Measurements from ENCODE around the gene PNMT. TPM values are rescaled to one million over a fixed set of nuclear protein-coding genes. Genes with fewer than 3 reads are reported as not detected.
A peak's percentile ranks its signal among the peaks of the same experiment; 100 is the strongest.

PNMT gene
- total and polyA plus RNA-seq, 2 donors (not counting 3 experiments of a cell fraction or from before 2014, with no cell fraction given), result 0.11 TPM; not detected in 1

DNA sequence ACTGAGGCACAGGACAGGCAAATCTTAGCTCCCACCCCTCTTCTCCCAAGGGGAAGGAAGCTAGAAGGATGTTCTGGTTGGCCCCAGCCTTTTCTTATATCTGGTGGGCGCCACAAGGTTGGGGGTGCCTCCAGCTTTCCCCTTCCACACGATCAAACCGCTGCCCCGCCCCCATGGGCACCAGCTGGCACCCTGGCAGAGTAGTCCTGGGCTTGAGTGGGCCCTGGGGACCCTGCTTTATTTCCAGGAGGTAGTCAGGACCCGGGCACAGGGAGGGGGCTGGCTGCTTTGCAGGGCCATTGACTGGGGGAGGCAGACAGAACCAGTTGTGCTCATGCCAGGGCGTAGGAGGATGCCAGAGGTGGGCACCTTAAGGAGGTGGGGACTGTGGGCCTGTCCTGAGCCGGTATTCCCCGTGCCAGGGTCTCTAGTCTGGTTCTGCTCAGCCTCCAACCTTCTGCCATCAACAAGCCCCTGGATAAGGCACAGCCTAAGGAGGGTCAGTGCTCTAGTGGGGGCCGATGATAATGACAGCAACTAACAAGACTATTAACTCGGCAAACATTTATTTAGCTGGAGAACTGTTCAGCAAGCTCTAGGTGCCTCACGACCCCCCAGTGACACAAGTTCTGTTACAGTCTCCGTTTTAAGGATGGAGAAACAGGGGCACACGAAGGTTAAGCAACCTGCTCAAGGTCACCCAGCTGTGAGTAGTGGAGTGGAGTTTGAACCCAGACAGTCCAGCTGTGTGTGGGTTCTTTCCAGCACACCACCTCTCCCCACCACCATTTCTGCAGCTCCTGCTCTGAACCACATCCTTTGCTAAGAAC is 49.1 kb upstream of the PNMT start:
- BruUV-seq (replicated peaks), result no TSS peak
- Histone ChIP-seq H3K79me2 (ENCODE audit: control insufficient read depth, insufficient read depth, low read length) (no peaks in the 10 kb centered on the region), H3K9me1 (replicated peaks; ENCODE audit: control insufficient read depth, extremely low read depth, insufficient read depth, low read length) (no peaks in the 10 kb centered on the region), H3K9me3 (replicated peaks; ENCODE audit: control insufficient read depth, insufficient read depth, low read length) (no peaks in the 10 kb centered on the region), H3K9ac (replicated peaks; ENCODE audit: extremely low read depth, insufficient read depth, low read length) (no peak overlapping the region), H3K27me3 (ENCODE audit: control insufficient read depth in 2 of 2, insufficient read depth in 2 of 2, low read length in 2 of 2) (peaks cover 3 to 8% of the 10 kb centered on the region in 2 experiments), H3K27ac (ENCODE audit: insufficient read depth, low read depth, low read length) (no peak overlapping the region), H3K4me1 (ENCODE audit: control insufficient read depth, extremely low read depth, insufficient read depth, low read length) (peaks cover 10% of the 10 kb centered on the region), H3K4me3 (replicated peaks in 1 of 3; ENCODE audit: insufficient read depth in 1 of 3, low read depth in 1 of 3, low read length in 3 of 3) (no peak overlapping the region), H4K20me1 (replicated peaks; ENCODE audit: control insufficient read depth, extremely low read depth, insufficient read depth, low read length) (no peaks in the 10 kb centered on the region), H3K4me2 (ENCODE audit: insufficient read depth, low read length) (peak overlapping the region; percentile 90), H2AFZ (ENCODE audit: low read depth, low read length) (peak overlapping the region; percentile 49), H3K36me3 (ENCODE audit: control insufficient read depth in 2 of 2, extremely low read depth in 1 of 2, insufficient read depth in 2 of 2, low read length in 2 of 2) (no peaks in the 10 kb centered on the region)
- intact Hi-C loops (cut with micrococcal nuclease) (no loop called here), dilution Hi-C loops (cut with MboI; ENCODE audit: extremely low pct_ligation_motif_present, low sequenced_read_pairs) (no loop called here)
- ChIA-PET POLR2A (interaction anchor here (0.6 kb wide), 1 partner anchor 48 kb away, joined by 9 read pairs; no protein-coding TSS in a partner anchor), CTCF (interaction anchor here (3.8 to 5.8 kb wide), 5 partner anchors 13 to 135 kb away, joined by 84 to 291 read pairs (median 141); partner anchors contain the start of genes PNMT and TCAP)
- FAIRE-seq (no peak), DNase-seq (ENCODE audit: low read depth, low spot score) (no peak)
- TF ChIP-seq MYC (IDR thresholded peaks at IDR 0.05; ENCODE audit: low read depth, low read length), result no peak
- TF ChIP-seq FOS (IDR thresholded peaks at IDR 0.05; ENCODE audit: borderline replicate concordance, insufficient read depth, low read length), result no peak
- TF ChIP-seq POLR2AphosphoS5 (IDR thresholded peaks at IDR 0.05; ENCODE audit: insufficient read depth, low read depth, low read length), result no peak
- no peak for TF ChIP-seq EZH2 (IDR thresholded peaks at IDR 0.05; ENCODE audit: borderline replicate concordance, low read depth, low read length, severe bottlenecking)
- TF ChIP-seq, protein P1, sequence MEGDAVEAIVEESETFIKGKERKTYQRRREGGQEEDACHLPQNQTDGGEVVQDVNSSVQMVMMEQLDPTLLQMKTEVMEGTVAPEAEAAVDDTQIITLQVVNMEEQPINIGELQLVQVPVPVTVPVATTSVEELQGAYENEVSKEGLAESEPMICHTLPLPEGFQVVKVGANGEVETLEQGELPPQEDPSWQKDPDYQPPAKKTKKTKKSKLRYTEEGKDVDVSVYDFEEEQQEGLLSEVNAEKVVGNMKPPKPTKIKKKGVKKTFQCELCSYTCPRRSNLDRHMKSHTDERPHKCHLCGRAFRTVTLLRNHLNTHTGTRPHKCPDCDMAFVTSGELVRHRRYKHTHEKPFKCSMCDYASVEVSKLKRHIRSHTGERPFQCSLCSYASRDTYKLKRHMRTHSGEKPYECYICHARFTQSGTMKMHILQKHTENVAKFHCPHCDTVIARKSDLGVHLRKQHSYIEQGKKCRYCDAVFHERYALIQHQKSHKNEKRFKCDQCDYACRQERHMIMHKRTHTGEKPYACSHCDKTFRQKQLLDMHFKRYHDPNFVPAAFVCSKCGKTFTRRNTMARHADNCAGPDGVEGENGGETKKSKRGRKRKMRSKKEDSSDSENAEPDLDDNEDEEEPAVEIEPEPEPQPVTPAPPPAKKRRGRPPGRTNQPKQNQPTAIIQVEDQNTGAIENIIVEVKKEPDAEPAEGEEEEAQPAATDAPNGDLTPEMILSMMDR (IDR thresholded peaks at IDR 0.05; ENCODE audit: extremely low read depth in 1 of 2, insufficient read depth in 1 of 2, low read depth in 1 of 2, low read length in 2 of 2), result no peak
- TF ChIP-seq POLR2A (IDR thresholded peaks at IDR 0.05; ENCODE audit: low read depth, low read length), result no peak
- no peak for TF ChIP-seq JUN (IDR thresholded peaks at IDR 0.05; ENCODE audit: borderline replicate concordance, insufficient read depth, insufficient read length, low read depth)
- TF ChIP-seq GATA2 (IDR thresholded peaks at IDR 0.05; ENCODE audit: insufficient read depth, insufficient read length, low read depth, low read length), result no peak
- TF ChIP-seq, protein P2, sequence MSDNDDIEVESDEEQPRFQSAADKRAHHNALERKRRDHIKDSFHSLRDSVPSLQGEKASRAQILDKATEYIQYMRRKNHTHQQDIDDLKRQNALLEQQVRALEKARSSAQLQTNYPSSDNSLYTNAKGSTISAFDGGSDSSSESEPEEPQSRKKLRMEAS (IDR thresholded peaks at IDR 0.05; ENCODE audit: insufficient read depth, insufficient read length), result no peak

Data from endothelial cell of umbilical vein (primary cell).